Suppressor macrophage treated with lipopolysaccharide for 1 hour (primary cell): ENCODE results near the gene NSG1.
"Not testable (repeated sequence)": the region's sequence is repeated elsewhere in the genome, so short reads cannot be mapped to it uniquely, and the experiment has no call there.

ENCODE experiments used
- DNase-seq, 3 donors: peaks; one replicate each; pipeline ENCODE4 v3.0.0-alpha.2; 2020 to 2022

NSG1 gene

GRCh38 chr4:4437798-4438470 lies 51.0 kb downstream of the NSG1 start:
- DNase-seq = no peak

DNA sequence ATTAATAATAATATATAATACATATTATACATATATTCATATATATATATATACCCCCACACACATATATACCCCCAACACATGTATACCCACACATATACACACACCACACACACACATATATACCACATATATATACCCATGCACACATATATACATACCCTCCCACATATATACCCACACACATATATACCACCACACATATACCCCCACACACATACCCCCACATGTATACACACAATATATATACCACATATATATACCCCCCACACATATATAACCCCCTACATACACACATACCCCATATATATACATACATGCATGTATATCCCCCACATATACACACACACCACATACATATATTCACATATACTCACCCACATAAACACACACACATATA lies 52.0 kb downstream of the NSG1 start:
- no peak for DNase-seq

- no peak for DNase-seq
Measured at GRCh38 chr4:4439782-4440181, 52.9 kb downstream of the NSG1 start.

DNA sequence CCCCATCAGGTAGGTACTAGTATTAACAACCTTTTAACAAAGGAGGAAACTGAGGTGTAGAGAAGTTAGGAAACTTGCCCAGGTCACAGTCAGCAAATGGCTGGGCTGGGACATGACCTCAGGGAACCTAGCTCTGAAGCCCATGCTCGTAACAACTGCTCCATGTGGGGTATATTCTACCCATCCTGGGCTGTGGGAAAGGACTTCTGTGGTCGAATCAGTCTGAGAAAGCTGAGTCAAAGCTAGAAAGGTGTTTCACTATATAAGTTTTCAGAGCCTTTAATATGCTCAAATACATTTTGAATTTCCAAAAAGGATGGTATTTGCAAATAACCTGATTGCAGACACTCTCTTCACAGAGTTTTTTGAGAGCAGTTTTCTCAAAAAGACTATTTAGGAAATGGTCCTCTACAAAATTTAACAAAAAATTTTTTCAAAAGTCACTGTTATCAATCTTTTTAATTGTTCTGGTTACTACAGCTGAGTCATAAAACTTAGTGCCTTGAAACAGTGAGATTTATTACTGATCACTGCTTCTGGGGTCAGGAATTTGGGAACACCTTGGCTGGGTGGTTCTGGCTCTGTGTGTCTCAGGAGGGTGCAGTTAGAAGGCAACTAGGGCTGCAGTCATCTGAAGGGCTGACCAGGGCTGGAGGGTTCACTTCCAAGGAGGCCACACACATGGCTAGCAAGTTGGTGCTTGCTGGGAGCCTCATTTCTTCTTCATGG lies 53.6 kb downstream of the NSG1 start:
- no peak for DNase-seq

DNA sequence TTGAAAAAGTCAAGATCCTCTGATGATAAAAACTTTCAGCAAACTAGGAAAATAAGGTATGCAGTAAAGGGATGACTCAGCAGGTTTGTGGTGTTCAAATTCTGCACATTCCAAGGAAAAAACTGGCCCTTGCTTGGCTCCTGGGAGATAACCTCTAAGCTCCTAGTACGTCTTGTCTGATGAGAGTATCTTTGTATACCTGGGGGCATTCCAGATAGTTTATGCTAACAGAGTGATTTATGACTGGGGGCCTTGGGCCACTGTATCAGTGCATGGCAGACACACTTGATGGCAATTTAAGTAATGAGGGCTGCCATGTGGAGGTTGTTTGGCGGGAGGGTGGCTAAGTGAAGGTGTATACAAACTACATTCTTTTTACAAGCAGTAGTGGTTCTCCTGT lies 56.9 kb downstream of the NSG1 start:
- DNase-seq = no peak

DNA sequence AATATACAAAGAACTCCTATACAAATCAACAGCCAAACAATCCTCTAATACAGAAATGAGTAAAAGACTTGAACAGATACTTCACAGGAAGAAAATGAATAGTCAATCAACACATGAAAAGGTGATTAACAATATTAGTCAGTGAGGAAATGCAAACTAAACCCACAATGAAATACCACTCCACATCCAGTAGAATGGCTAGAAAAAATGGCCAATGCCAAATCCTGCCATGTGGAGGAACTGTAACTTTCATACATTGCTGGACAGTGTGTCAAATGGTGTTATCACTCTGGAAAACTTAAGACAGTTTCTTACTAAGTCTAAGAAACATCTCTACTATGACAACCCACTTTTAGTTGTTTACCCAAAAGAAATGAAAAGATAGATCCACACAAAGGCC lies 59.5 kb downstream of the NSG1 start:
- no peak for DNase-seq

GRCh38 chr4:4455210-4455865 lies 68.4 kb downstream of the NSG1 start:
- DNase-seq = no peak

- DNase-seq = no peak
Measured at GRCh38 chr4:4456351-4456750, 69.4 kb downstream of the NSG1 start.

DNA sequence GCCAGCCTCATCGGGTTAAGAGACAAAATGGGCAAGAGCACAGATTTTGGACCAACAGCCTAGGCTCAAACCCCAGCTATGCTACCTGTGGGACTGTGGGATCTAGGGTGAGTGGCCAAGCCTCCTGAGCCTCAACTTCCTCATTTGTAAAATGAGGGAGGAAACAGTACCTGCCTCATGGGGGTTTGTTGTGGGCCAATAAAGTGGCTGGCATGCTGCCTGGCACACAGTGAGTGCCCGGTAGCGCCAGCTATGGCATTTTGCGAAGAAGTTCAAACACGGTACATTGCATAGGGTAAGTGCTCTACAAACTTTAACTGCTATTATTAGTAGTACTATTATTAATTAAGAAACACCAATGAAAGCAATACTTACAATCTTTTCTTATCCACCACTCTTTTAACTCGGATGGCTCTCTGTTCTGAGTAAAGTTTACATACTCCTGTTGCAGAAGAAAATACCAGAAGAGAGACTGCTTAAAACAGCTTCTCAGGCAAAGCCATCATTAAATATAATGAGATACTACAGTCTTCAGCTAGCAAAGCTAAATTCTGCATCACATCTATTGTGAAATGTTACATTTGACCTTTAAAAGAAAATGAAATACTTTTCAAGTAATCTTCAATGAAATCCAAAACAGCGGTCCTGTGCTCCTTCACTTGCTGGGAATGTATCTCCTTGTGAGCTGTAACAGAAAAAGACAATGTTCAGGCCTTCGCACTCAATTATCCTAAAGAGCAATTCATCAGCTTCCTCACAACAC lies 70.1 kb downstream of the NSG1 start:
- no peak for DNase-seq

GRCh38 chr4:4457803-4458553 lies 71.1 kb downstream of the NSG1 start:
- no peak for DNase-seq

DNA sequence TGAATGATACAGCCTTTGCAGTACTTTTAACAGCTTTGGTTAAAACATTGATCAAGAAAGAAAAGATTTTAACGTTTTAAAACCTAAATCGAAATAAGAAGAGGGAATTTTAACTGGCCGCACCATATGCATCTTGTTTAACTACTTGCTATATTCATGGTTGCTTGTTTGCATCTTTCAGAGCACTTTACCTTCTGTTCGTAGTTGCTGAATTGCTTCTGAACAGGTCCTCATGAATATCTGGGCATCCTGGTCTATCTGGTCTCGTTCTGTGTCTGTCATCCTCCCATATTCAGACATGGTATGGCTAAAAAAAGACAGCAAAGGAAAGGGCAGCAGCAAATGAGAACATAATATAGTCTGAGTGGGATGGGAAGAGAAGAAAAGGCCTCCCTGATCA lies 72.3 kb downstream of the NSG1 start:
- DNase-seq = no peak

- no peak for DNase-seq
Measured at GRCh38 chr4:4460759-4461158, 73.9 kb downstream of the NSG1 start.

- no peak for DNase-seq
Measured at GRCh38 chr4:4461178-4461577, 74.3 kb downstream of the NSG1 start.

DNA sequence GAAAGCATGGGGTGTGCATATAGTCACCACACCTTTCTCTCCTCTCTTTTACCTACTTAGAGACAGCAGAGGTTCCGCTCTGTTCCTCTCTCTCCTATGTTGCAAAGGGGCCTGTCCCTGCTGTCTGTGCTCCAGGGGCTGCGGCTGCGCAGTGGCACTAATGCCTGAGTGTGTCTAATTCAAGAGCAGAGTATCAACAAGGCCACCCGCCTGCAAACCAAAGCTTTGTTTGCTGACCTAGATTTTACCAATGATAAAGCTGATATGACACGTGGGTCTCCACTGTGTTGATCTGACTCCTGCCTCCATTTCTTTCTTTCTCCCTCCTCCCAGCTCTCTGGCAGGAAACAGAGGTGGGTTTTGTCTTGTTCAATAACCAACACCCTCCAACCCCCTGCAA lies 74.9 kb downstream of the NSG1 start:
- no peak for DNase-seq

- no peak for DNase-seq
Measured at GRCh38 chr4:4462970-4463369, 76.1 kb downstream of the NSG1 start.

DNA sequence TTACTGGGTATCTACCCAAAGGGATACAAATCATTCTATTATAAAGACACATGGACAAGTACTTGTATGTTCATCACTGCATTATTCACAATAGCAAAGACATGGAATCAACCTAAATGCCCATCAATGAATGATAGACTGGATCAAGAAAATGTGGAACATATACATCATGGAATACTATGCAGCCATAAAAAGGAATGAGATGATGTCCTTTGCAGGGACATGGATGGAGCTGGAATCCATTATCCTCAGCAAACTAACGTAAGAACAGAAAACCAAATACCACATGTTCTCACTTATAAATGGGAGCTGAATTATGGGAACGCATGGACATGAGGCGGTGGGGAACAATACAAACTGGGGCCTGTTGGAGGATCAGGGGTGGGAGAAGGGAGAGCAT lies 78.3 kb downstream of the NSG1 start:
- not testable (repeated sequence) for DNase-seq
